22Rv1 (cell line): ENCODE measurements around the gene EXOC1.

Experiments used
- H3K27ac ChIP-seq: fragments of 450-650 bp; 2 replicates; pipeline ENCODE4 v1.5.1; 2017
- ZFX ChIP-seq: fragments of 450-650 bp; IDR thresholded peaks from 2 replicates; pipeline ENCODE4 v1.6.1; 2017; ENCODE audit warnings: antibody characterized with exemption, borderline replicate concordance
- TF ChIP-seq, protein P1 (sequence below): fragments of 450-650 bp; IDR thresholded peaks from 2 replicates; pipeline ENCODE4 v1.5.1; 2017; ENCODE audit warnings: mild to moderate bottlenecking

EXOC1 gene

DNA sequence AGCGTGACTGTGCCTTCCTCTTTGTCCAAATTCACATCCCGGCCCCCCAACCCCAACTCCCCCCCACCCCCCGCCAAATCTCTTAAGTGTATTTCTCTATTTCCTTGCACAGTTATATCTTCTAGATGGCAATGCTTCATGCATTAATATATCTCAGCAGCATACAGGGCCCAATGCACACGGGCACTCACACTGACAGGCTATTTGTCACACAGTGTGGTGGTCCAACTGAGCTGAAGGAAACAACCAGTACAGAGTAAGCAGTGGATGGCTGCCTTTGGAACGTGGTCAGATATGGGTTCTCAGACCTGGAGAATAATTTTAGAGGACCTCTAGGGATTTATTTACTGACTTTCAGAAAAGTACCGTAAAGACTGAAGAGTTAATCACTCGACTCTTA lies 681 bp downstream of the EXOC1 start:
- peak overlapping the region; percentile 54 for H3K27ac ChIP-seq
- TF ChIP-seq, protein P1, sequence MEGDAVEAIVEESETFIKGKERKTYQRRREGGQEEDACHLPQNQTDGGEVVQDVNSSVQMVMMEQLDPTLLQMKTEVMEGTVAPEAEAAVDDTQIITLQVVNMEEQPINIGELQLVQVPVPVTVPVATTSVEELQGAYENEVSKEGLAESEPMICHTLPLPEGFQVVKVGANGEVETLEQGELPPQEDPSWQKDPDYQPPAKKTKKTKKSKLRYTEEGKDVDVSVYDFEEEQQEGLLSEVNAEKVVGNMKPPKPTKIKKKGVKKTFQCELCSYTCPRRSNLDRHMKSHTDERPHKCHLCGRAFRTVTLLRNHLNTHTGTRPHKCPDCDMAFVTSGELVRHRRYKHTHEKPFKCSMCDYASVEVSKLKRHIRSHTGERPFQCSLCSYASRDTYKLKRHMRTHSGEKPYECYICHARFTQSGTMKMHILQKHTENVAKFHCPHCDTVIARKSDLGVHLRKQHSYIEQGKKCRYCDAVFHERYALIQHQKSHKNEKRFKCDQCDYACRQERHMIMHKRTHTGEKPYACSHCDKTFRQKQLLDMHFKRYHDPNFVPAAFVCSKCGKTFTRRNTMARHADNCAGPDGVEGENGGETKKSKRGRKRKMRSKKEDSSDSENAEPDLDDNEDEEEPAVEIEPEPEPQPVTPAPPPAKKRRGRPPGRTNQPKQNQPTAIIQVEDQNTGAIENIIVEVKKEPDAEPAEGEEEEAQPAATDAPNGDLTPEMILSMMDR = no peak
- no peak for TF ChIP-seq ZFX

DNA sequence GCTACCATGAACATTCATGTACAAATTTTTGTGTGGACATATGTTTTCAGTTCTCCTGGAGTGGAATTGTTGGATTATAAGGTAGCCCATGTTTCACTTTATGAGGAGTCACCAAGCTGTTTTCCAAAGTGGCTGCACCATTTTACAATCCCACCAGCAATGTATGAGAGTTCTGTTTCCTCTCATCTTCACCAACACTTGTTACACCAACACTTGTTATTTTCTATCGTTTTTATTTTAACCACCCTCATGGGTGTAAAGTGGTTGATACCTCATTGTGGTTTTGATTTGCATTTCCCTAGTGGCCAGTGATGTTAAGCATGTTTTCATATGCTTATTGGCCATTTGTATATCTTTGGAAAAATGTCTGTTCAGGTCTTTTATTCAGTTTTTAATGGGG lies 4.1 kb downstream of the EXOC1 start:
- TF ChIP-seq, protein P1 = no peak
- TF ChIP-seq ZFX = no peak
- no peak overlapping the region for H3K27ac ChIP-seq

DNA sequence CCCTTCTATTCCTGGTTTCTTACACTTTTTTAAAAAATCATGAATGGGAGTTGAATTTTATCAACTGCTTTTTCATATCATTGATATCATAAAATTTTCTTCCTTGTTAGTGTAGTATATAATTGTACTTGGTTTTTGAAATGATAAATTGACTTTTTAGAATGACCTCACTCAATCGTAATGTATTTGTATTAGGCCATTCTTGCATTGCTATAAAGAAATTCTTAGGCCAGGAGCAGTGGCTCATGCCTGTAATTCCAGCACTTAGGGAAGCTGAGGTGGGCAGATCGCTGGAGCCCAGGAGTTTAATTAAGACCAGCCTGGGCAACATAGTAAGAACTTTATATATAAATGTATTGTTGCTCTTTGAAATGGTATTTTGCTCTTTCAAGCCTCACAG lies 6.3 kb downstream of the EXOC1 start:
- TF ChIP-seq, protein P1 = no peak
- TF ChIP-seq ZFX = no peak
- H3K27ac ChIP-seq = no peak overlapping the region

DNA sequence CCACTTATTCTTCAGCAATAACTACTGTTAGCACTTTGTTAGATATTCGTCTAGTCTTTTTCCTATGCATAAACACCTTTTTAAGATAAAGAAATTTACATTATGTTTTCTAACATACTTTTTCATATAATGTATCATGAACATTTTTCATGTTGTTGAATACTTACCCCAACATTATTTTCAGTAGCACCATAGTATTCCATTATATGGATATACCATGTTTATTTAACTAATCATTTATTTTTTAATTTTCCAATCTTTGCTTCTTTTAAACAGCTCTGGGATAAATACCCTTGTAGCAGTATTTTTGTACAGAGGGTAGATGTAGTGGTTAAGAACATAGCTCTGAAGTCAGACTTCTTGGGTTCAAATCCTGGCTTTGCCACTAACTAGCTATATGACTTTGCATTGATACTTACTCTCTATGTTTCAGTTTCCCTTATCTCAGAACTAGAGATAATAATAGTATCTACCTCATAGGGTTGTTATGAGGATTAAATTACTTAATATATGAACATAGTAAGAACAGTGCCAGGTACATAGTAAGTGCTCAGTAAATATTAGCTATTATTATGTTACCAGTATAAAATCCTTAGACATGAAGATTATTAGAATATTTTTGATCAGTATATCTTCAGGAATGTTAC lies 11.3 kb downstream of the EXOC1 start:
- H3K27ac ChIP-seq = no peak overlapping the region
- no peak for TF ChIP-seq ZFX
- TF ChIP-seq, protein P1 = no peak

DNA sequence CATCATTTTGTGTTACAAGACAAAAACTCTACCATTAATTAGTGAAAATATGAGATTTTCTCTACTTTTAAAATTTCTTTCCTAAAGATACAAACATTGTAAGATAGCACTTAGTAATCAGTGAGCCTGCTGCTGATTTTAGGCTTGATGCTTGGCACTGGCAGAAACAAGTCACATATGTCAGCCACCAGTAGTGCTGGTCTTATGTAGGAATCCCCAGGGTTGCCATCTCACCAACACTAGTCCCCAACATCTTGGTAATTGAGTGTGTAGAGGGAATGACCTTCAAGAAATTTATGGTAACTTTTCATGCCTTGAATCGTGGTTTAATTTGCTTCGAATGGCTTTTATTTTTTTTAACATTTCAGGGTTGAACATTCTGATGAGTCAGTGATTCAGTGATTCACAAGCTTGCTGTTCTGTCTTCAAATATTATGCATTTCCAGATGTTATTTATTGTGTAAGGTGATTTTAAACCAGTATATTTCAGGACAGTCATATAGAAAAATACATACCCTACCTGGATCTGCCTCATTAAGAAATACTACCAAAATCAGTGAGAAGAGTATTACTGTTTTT lies 11.9 kb downstream of the EXOC1 start:
- TF ChIP-seq ZFX = no peak
- TF ChIP-seq, protein P1 = no peak
- H3K27ac ChIP-seq = no peak overlapping the region

DNA sequence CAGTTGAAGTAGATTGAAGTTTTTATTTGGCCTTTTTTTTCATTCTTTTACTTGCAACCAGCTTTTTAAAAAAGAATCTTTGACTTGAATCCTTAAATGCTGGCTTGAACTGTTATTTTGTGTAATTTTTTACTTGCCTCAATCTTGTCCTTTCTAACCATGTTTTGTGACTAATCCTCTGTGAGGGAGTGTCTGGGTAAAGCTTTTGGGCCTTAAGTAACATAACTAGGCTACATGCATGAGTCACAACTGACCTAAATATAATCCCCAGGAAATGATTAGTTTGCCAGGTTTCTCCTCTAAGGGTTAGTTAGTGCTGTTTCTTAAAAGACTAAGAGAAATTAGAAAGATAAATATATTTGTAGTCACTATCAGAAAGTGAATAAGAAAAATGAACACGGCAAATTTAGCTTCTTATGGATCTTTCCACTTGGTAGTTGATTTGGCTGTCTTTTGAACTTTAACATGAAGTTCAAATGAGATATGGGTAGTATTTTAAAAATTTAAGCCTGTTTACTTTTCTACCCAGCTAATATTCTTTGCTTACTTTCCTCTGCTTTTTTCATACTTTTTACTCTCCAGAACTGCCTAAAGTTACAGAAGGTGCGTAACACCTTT lies 13.0 kb downstream of the EXOC1 start:
- TF ChIP-seq, protein P1 = no peak
- no peak for TF ChIP-seq ZFX
- no peak overlapping the region for H3K27ac ChIP-seq

DNA sequence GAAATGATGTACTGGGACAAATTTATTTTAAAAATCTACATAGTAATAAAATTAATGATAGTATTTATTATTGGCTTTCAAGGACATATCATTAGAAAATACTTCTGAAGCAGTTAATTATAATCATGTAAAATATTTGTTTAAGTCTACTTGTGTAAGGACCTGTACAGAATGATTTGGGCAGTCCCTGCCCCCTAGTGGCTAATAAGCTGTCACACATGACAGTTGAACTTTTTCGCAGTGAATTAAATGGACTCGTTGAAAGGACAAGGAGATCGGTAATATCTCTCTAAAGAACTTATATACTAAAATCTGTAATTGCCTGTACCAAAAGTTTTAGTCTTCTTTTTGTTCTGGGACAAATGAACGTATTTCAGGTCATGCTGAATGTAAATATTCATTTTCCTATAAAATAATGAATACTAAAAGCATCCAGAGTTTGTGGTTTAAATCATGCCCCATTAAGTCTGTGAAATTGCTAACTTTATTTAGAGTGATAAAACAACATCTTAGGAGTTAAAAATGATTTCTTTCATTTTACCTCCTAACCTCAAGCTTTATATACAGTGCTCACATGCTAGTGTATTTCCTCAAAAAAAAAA lies 13.6 kb downstream of the EXOC1 start:
- no peak overlapping the region for H3K27ac ChIP-seq
- TF ChIP-seq ZFX = no peak
- TF ChIP-seq, protein P1 = peak; percentile 95
